ENCODE measurements around the gene FRMD4A. TPM values are rescaled to one million over a fixed set of nuclear protein-coding genes. Genes with fewer than 3 reads are reported as not detected.

The FRMD4A gene
- total RNA-seq, 1 experiment from 2014 or later: 19.6 TPM

DNA sequence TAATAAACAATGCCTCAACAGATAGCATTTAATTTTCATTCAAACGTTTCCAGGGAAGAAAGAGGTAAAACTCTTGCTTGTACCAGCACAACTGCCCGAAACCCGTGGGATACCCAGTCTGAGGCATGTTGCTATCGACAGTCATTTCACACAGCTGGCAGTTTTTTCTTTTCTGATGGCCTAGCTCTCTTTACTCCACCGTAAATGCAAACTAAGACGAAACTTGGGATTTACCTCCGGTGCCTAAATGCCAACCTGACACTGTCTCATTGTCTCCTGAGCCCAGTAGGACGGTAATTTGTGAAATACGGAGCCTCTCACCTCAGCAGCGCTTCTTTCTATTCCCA, 600.4 kb downstream of the FRMD4A start:
- H3K23me2 ChIP-seq (ENCODE audit: insufficient read length, low read depth, low read length, poor library complexity, severe bottlenecking): no peaks in the 10 kb centered on the region
- no peaks in the 10 kb centered on the region for H3K9me3 Mint-ChIP-seq
- TF ChIP-seq, protein P1, sequence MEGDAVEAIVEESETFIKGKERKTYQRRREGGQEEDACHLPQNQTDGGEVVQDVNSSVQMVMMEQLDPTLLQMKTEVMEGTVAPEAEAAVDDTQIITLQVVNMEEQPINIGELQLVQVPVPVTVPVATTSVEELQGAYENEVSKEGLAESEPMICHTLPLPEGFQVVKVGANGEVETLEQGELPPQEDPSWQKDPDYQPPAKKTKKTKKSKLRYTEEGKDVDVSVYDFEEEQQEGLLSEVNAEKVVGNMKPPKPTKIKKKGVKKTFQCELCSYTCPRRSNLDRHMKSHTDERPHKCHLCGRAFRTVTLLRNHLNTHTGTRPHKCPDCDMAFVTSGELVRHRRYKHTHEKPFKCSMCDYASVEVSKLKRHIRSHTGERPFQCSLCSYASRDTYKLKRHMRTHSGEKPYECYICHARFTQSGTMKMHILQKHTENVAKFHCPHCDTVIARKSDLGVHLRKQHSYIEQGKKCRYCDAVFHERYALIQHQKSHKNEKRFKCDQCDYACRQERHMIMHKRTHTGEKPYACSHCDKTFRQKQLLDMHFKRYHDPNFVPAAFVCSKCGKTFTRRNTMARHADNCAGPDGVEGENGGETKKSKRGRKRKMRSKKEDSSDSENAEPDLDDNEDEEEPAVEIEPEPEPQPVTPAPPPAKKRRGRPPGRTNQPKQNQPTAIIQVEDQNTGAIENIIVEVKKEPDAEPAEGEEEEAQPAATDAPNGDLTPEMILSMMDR (conservative IDR thresholded peaks at IDR 0.05): no peak
- no peaks in the 10 kb centered on the region; the same call in 1 of the 2 replicates for H3K27me3 Mint-ChIP-seq (ENCODE audit: low read depth)
- H4K8ac ChIP-seq (replicated peaks; ENCODE audit: insufficient read length, low read depth, low read length): no peak overlapping the region
- H3K4me1 Mint-ChIP-seq: peaks cover 28 to 30% of the 10 kb centered on the region in 2 experiments
- H3K9ac ChIP-seq (ENCODE audit: extremely low read depth, insufficient read length, low read length): no peak overlapping the region
- H3K56ac ChIP-seq (ENCODE audit: insufficient read length, low read depth, low read length): no peak overlapping the region
- no peaks in the 10 kb centered on the region for H3K79me2 ChIP-seq (ENCODE audit: insufficient read depth, low read length)
- H3T11ph ChIP-seq (ENCODE audit: low read length): no peak overlapping the region
- no peak overlapping the region for H3K23ac ChIP-seq (ENCODE audit: insufficient read length, low read depth, low read length)
- H2AFZ ChIP-seq (ENCODE audit: low read length): no peak overlapping the region
- H4K91ac ChIP-seq (ENCODE audit: insufficient read length, low read depth, low read length): no peak overlapping the region
- peaks cover 2% of the 10 kb centered on the region for H4K20me1 ChIP-seq (ENCODE audit: control insufficient read depth, insufficient read depth, insufficient read length)
- H3K27me3 ChIP-seq (ENCODE audit: insufficient read depth, low read length): no peaks in the 10 kb centered on the region
- H3K4ac ChIP-seq (ENCODE audit: low read depth, low read length): no peak overlapping the region
- no peak overlapping the region for H3K14ac ChIP-seq (ENCODE audit: insufficient read depth, low read length)
- H2AK5ac ChIP-seq (ENCODE audit: insufficient read length, low read length): no peak overlapping the region
- H3K18ac ChIP-seq (ENCODE audit: insufficient read length, low read depth, low read length): no peak overlapping the region
- no peaks in the 10 kb centered on the region for H3K4me1 ChIP-seq (ENCODE audit: insufficient read depth, low read length)
- H3K4me3 Mint-ChIP-seq: no peak overlapping the region
- no peak overlapping the region for H2BK20ac ChIP-seq (ENCODE audit: low read depth, low read length, poor library complexity, severe bottlenecking)
- H3K9me3 ChIP-seq (ENCODE audit: control insufficient read depth, low read depth, low read length): no peaks in the 10 kb centered on the region
- no CpG with 5 or more reads among the region's 10 CpGs for WGBS (ENCODE audit: extremely low coverage, insufficient read length, low lambda C conversion rate)
- H2BK12ac ChIP-seq (ENCODE audit: insufficient read length, low read depth, low read length): no peak overlapping the region
- no peak overlapping the region for H4K5ac ChIP-seq (ENCODE audit: insufficient read length, low read depth, low read length)
- peak overlapping the region in 2 of 3 experiments; percentile 61 to 92; a peak in 4 of 7 replicates for H3K27ac Mint-ChIP-seq
- no peaks in the 10 kb centered on the region for H3K79me1 ChIP-seq (ENCODE audit: insufficient read depth, low read depth, low read length, poor library complexity, severe bottlenecking)
- H3K4me2 ChIP-seq (ENCODE audit: insufficient read depth, insufficient read length, low read length): no peak overlapping the region
- H2BK120ac ChIP-seq (ENCODE audit: low read depth, low read length, poor library complexity, severe bottlenecking): no peak overlapping the region
- no peak overlapping the region for H2BK5ac ChIP-seq (ENCODE audit: insufficient read length, low read length)
- H3K27ac ChIP-seq (ENCODE audit: insufficient read length, low read depth, low read length): no peak overlapping the region
- no peak for DNase-seq
- H3K36me3 Mint-ChIP-seq (ENCODE audit: insufficient read depth in 1 of 3, low read depth in 3 of 3): peaks cover 0 to 23% (median 4%) of the 10 kb centered on the region in 3 experiments; a peak in 4 of 7 replicates
- H2BK15ac ChIP-seq (ENCODE audit: low read depth, low read length): no peak overlapping the region

All from H9 (cell line).